Activated T-helper 2 cell treated with anti-CD3 and anti-CD28 coated beads, Interferon-gamma antibody, Interleukin-2, Interleukin-4, amounts not matched to agents 10 μg/mL and 5 μg/mL and 100 μg/mL, durations not matched to agents 14 hours and 24 hours and 36 hours (primary cell): Measurements from ENCODE around the gene STIP1. TPM values are rescaled to one million over a fixed set of nuclear protein-coding genes. Genes with fewer than 3 reads are reported as not detected.

ENCODE experiments used
- DNase-seq: peaks from one replicate; pipeline ENCODE4 v3.0.0; 2021; ENCODE audit warnings: low spot score
- H3K27ac Mint-ChIP-seq: one replicate; pipeline ENCODE4 v1.8.0; 2021; ENCODE audit warnings: mixed read lengths
- H3K27me3 Mint-ChIP-seq: one replicate; pipeline ENCODE4 v1.8.0; 2021; ENCODE audit warnings: low read depth, mixed read lengths
- H3K36me3 Mint-ChIP-seq: one replicate; pipeline ENCODE4 v1.8.0; 2021; ENCODE audit warnings: low read depth, mixed read lengths
- H3K4me1 Mint-ChIP-seq: one replicate; pipeline ENCODE4 v1.8.0; 2021; ENCODE audit warnings: low read depth, mixed read lengths
- H3K4me3 Mint-ChIP-seq: one replicate; pipeline ENCODE4 v1.8.0; 2021; ENCODE audit warnings: low read depth, mild to moderate bottlenecking, moderate library complexity, mixed read lengths
- H3K9me3 Mint-ChIP-seq: one replicate; pipeline ENCODE4 v1.8.0; 2021; ENCODE audit warnings: mixed read lengths
- intact Hi-C: fragments of 100-400 bp; cut with micrococcal nuclease; formaldehyde crosslinking; loops from one replicate; pipeline ENCODE4 v1.15.1; 2023
- total RNA-seq: library from RNA; stranded (reverse); gene quantifications from 2 replicates; pipeline ENCODE4 v1.2.3, GENCODE V29; 2022

STIP1 gene
- total RNA-seq, 1 donor from 2014 or later = 484 TPM

GRCh38 chr11:64186492-64187165 lies 658 bp downstream of the STIP1 start:
- Mint-ChIP-seq H3K36me3 (peaks cover 38% of the 10 kb centered on the region), H3K4me3 (no peak overlapping the region), H3K27me3 (no peaks in the 10 kb centered on the region), H3K4me1 (peaks cover 29% of the 10 kb centered on the region), H3K9me3 (no peaks in the 10 kb centered on the region), H3K27ac (no peak overlapping the region)
- peak; percentile 42 for DNase-seq
- intact Hi-C loops = loop anchor here (1.0 to 5.0 kb wide), 5 partner anchors 21 to 118 kb away; partner anchors contain the start of genes ESRRA, FKBP2, NUDT22 and TRPT1

- Mint-ChIP-seq H3K36me3 (peaks cover 84% of the 10 kb centered on the region), H3K27me3 (no peaks in the 10 kb centered on the region), H3K4me1 (peaks cover 20% of the 10 kb centered on the region), H3K4me3 (no peak overlapping the region), H3K9me3 (no peaks in the 10 kb centered on the region), H3K27ac (no peak overlapping the region)
- DNase-seq = no peak
- intact Hi-C loops = no loop called here
Observed at GRCh38 chr11:64192434-64192833, 6.5 kb downstream of the STIP1 start.

- Mint-ChIP-seq H3K27ac (no peak overlapping the region), H3K4me1 (peaks cover 8% of the 10 kb centered on the region), H3K27me3 (no peaks in the 10 kb centered on the region), H3K36me3 (peaks cover 80% of the 10 kb centered on the region), H3K9me3 (no peaks in the 10 kb centered on the region), H3K4me3 (no peak overlapping the region)
- intact Hi-C loops = no loop called here
- no peak for DNase-seq
Observed at GRCh38 chr11:64196626-64197025, 10.7 kb downstream of the STIP1 start.

GRCh38 chr11:64198511-64198910 lies 12.5 kb downstream of the STIP1 start:
- Mint-ChIP-seq H3K27ac (no peak overlapping the region), H3K4me3 (no peak overlapping the region), H3K9me3 (no peaks in the 10 kb centered on the region), H3K4me1 (peaks cover 10% of the 10 kb centered on the region), H3K27me3 (no peaks in the 10 kb centered on the region), H3K36me3 (peaks cover 81% of the 10 kb centered on the region)
- intact Hi-C loops = no loop called here
- DNase-seq = no peak

DNA sequence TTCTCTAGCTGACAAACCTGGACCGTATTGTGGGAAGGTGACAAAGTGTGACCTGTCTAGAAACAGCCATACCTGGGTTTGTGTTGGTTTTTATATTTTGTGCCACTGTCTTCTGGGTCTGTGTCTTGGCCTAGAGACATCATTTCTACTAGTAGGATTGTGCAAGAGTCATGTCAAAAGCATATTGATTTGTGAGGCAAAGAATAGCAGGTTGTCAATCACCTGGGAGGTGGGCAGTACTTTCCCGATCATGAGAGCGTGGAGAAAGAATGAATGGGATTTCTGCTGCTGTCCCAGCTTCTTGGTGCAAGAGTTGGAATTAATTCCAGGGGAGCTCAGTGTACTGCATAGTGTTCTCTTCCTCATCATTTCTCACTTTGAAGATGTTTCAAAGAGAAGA lies 15.6 kb downstream of the STIP1 start:
- H3K4me1 Mint-ChIP-seq = peaks cover 20% of the 10 kb centered on the region
- H3K27ac Mint-ChIP-seq = no peak overlapping the region

DNA sequence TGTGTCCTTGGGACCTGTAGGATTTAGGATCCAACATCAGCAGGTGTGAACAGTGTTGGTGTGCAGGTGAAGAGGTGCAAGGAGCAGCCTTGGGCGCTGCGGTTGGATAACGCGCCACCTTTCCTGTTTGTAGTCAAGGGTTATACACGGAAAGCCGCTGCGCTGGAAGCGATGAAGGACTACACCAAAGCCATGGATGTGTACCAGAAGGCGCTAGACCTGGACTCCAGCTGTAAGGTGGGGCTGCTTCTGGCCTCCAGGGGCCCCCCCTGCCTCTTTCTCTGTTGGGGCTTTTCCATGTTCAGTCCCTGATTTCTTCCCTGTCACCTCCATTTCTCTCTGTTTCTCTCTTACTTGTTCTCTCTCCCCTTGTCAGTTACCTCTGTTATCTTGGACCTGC lies 17.0 kb downstream of the STIP1 start:
- DNase-seq = no peak
- intact Hi-C loops = no loop called here
- H3K27me3 Mint-ChIP-seq = no peaks in the 10 kb centered on the region
- H3K9me3 Mint-ChIP-seq = no peaks in the 10 kb centered on the region
- peaks cover 83% of the 10 kb centered on the region for H3K36me3 Mint-ChIP-seq
- no peak overlapping the region for H3K4me3 Mint-ChIP-seq
- peaks cover 17% of the 10 kb centered on the region for H3K4me1 Mint-ChIP-seq
- no peak overlapping the region for H3K27ac Mint-ChIP-seq

More for the DNA sequence above, 15.6 kb downstream of the STIP1 start:
- no peak for DNase-seq
- Mint-ChIP-seq H3K9me3 (no peaks in the 10 kb centered on the region), H3K4me3 (no peak overlapping the region), H3K27me3 (no peaks in the 10 kb centered on the region), H3K36me3 (peaks cover 81% of the 10 kb centered on the region)
- intact Hi-C loops = no loop called here

DNA sequence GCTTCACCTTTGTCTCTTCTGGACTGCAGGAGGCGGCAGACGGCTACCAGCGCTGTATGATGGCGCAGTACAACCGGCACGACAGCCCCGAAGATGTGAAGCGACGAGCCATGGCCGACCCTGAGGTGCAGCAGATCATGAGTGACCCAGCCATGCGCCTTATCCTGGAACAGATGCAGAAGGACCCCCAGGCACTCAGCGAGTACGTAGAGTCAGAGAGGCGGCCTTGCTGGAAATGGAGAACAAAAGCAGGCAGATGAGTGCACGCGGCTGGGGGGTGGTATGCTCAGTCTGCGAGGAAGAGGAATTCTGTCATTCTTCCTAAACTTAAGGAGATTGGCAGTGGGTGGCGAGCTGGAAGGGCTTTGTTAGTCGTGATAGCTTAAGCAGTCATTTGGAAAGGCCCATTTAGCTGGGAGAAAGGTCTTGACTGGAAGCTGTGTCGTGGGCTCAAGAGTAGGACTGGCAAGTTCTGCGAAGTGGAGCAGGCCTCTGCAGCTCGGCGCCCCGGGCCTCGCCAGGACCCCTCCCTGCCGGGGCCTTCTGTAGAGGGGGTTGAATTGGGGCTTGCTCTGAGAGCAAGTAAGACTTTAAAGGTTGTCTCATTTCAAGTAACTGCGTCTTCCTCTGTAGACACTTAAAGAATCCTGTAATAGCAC lies 17.6 kb downstream of the STIP1 start:
- H3K4me1 Mint-ChIP-seq = peaks cover 17% of the 10 kb centered on the region
- DNase-seq = no peak
- H3K27me3 Mint-ChIP-seq = no peaks in the 10 kb centered on the region
- H3K27ac Mint-ChIP-seq = no peak overlapping the region
- intact Hi-C loops = loop anchor here (1.0 kb wide), 1 partner anchor 101 kb away; no protein-coding TSS in a partner anchor
- H3K4me3 Mint-ChIP-seq = no peak overlapping the region
- no peaks in the 10 kb centered on the region for H3K9me3 Mint-ChIP-seq
- H3K36me3 Mint-ChIP-seq = peaks cover 88% of the 10 kb centered on the region

DNA sequence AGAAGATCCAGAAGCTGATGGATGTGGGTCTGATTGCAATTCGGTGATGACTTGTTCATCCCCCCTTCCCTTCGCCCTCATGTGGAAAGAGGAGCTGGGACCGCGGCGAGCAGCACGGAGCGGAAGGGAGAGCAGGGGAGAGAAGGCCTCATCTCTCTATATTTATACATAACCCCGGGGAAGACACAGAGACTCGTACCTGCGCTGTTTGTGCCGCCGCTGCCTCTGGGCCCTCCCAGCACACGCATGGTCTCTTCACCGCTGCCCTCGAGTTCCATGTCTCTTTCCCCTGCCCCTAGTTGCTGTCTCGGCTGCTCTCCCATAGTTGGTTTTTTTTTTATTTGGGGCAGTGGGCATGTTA lies 18.1 kb downstream of the STIP1 start:
- no peak overlapping the region for H3K4me3 Mint-ChIP-seq
- intact Hi-C loops = loop anchor here (1.0 kb wide), 1 partner anchor 100 kb away; no protein-coding TSS in a partner anchor
- H3K27ac Mint-ChIP-seq = no peak overlapping the region
- no peaks in the 10 kb centered on the region for H3K27me3 Mint-ChIP-seq
- DNase-seq = no peak
- peaks cover 19% of the 10 kb centered on the region for H3K4me1 Mint-ChIP-seq
- H3K9me3 Mint-ChIP-seq = no peaks in the 10 kb centered on the region
- peaks cover 89% of the 10 kb centered on the region for H3K36me3 Mint-ChIP-seq

GRCh38 chr11:64204464-64204989 lies 18.6 kb downstream of the STIP1 start:
- peak; percentile 67 for DNase-seq
- Mint-ChIP-seq H3K27me3 (no peaks in the 10 kb centered on the region), H3K4me3 (peak overlapping the region; percentile 75), H3K36me3 (peaks cover 91% of the 10 kb centered on the region), H3K4me1 (peaks cover 21% of the 10 kb centered on the region), H3K27ac (peak overlapping the region; percentile 81), H3K9me3 (no peaks in the 10 kb centered on the region)
- intact Hi-C loops = loop anchor here (1.0 kb wide), 1 partner anchor 100 kb away; no protein-coding TSS in a partner anchor

- peak; percentile 74 for DNase-seq
- Mint-ChIP-seq H3K27ac (peak within 1 kb of the TSS; percentile 95), H3K4me1 (peaks cover 25% of the 10 kb centered on the region), H3K27me3 (no peaks in the 10 kb centered on the region), H3K4me3 (peak within 1 kb of the TSS; percentile 92), H3K36me3 (peaks cover 90% of the 10 kb centered on the region), H3K9me3 (no peaks in the 10 kb centered on the region)
- intact Hi-C loops = loop anchor here (1.0 to 5.0 kb wide), 5 partner anchors 19 to 151 kb away; partner anchors contain the start of genes FKBP2, NUDT22, RPS6KA4 and TRPT1
Observed at GRCh38 chr11:64206457-64207255, 20.7 kb downstream of the STIP1 start, which contains the start of gene FERMT3. FERMT3 (plus strand) TSS chr11:64206721; CDS start chr11:64207365, 644 bp downstream.

- Mint-ChIP-seq H3K9me3 (no peaks in the 10 kb centered on the region), H3K36me3 (peaks cover 92% of the 10 kb centered on the region), H3K4me3 (peak overlapping the region; percentile 92), H3K27ac (peak overlapping the region; percentile 95), H3K4me1 (peaks cover 26% of the 10 kb centered on the region), H3K27me3 (no peaks in the 10 kb centered on the region)
- intact Hi-C loops = loop anchor here (1.0 to 5.0 kb wide), 5 partner anchors 19 to 150 kb away; partner anchors contain the start of genes FKBP2, NUDT22, RPS6KA4 and TRPT1
- DNase-seq = peak; percentile 73
Observed at GRCh38 chr11:64207256-64208085, 21.5 kb downstream of the STIP1 start.
